ENCODE results near the gene SLC43A2.
"Not testable (repeated sequence)": the region's sequence is repeated elsewhere in the genome, so short reads cannot be mapped to it uniquely, and the experiment has no call there.

SLC43A2 gene

DNA sequence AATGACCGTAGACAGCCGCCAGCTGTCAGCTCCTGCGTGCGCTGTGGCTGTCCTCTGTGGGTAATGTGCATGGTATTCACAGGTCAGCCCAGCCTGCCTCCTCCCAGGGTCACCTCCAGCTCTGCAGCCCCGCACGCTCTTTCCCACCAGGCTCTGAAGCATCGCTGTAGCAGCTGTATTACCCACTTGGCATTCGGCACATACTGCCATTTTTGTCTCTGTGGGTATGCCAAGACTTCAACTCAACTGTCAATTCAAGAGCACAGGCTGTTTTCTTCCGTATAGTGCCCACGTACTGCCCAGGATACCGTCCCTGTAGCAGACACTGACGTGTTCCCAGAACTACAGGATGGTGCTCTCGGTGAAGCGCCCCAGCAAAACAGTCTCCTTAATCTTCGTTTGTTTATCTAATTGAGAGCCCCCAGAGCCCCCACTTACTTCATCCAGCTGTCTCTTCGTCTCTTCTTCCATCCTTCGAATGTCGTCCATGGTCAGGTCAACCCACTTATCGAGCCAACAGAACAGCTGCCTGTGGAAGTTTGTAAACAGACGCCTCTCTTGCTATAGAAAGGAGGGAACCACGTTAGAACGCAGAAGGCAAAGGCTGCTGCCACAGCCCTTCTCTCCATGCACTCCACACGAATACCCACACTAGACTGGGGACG, 94.8 kb downstream of the SLC43A2 start:
- no peak for DNase-seq

- DNase-seq, result no peak
Measured at GRCh38 chr17:1532836-1533602, 95.6 kb downstream of the SLC43A2 start.

GRCh38 chr17:1529863-1530262, 98.8 kb downstream of the SLC43A2 start:
- DNase-seq, result no peak

DNA sequence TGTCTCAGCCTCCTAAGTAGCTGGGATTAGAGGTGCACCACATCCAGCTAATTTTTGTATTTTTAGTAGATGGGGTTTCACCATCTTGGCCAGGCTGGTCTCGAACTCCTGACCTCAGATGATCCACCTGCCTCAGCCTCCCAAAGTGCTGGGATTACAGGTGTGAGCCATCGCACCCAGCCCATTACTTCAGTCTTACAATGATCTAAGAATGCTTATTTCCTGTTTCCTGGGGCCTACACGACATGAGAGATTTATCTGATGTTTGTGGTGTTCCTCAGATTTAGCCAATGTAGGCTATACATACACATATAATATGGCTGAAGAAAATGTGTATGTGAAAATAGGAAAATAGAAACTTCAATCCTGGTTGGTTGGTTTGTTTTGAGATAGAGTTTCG, 101.8 kb downstream of the SLC43A2 start:
- not testable (repeated sequence) for DNase-seq

GRCh38 chr17:1522626-1523025, 106.0 kb downstream of the SLC43A2 start:
- no peak for DNase-seq

GRCh38 chr17:1521086-1521640, 107.5 kb downstream of the SLC43A2 start:
- no peak for DNase-seq

DNA sequence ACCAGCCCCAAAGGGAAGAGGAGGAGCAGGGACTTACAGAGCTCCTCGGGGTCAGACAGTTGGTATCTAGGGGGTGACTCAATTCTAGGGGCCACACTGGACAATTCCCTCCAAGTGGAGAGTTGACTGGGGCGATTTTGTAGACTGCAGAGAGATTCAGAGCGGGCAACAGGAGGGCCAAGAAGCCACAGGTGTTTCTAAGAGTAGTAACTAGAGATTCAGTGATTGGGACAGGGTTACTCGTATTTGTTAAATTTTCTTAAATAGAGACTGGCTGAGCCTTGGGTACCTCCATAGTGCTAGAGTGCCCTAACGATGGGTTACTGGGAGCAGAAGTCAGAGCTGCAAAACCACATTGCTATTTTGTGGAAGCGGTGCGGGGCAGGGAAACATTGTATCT, 109.0 kb downstream of the SLC43A2 start:
- no peak for DNase-seq

Data from fibroblast of skin of abdomen (primary cell).